ENCODE data around the gene FOXB1. TPM values are rescaled to one million over a fixed set of nuclear protein-coding genes. Genes with fewer than 3 reads are reported as not detected.

FOXB1 gene
- polyA plus RNA-seq, 1 donor from 2014 or later: not detected

- TF ChIP-seq EZH2 (IDR thresholded peaks at IDR 0.05; ENCODE audit: borderline replicate concordance, insufficient read depth, low read length, poor library complexity, severe bottlenecking) (peak; percentile 39), CTCF (IDR thresholded peaks at IDR 0.05; ENCODE audit: poor library complexity, severe bottlenecking) (no peak)
- H3K36me3 ChIP-seq (ENCODE audit: insufficient read depth, low read length): no peaks in the 10 kb centered on the region
- no peak overlapping the region for H3K4me2 ChIP-seq (ENCODE audit: low read length)
- no peak overlapping the region for H3K4me3 ChIP-seq (ENCODE audit: low read length)
- H3K9me3 ChIP-seq (ENCODE audit: low read length): no peaks in the 10 kb centered on the region
- no peak overlapping the region for H3K9ac ChIP-seq (ENCODE audit: low read length)
- H3K79me2 ChIP-seq (replicated peaks; ENCODE audit: insufficient read depth, low read length): no peaks in the 10 kb centered on the region
- H3F3A ChIP-seq (ENCODE audit: insufficient read depth, low read length, poor library complexity, severe bottlenecking): no peaks in the 10 kb centered on the region
- peaks cover 97% of the 10 kb centered on the region for H3K27me3 ChIP-seq (ENCODE audit: insufficient read depth, low read depth, low read length)
- H2AFZ ChIP-seq (ENCODE audit: low read depth, low read length): no peak overlapping the region
- no peaks in the 10 kb centered on the region for H4K20me1 ChIP-seq (ENCODE audit: insufficient read depth)
- H3K27ac ChIP-seq (ENCODE audit: low read length): no peak overlapping the region
- H3K9me2 ChIP-seq (ENCODE audit: insufficient read depth, low read length): no peaks in the 10 kb centered on the region
Measured at GRCh38 chr15:59996298-59997041, 7.6 kb upstream of the FOXB1 start.

DNA sequence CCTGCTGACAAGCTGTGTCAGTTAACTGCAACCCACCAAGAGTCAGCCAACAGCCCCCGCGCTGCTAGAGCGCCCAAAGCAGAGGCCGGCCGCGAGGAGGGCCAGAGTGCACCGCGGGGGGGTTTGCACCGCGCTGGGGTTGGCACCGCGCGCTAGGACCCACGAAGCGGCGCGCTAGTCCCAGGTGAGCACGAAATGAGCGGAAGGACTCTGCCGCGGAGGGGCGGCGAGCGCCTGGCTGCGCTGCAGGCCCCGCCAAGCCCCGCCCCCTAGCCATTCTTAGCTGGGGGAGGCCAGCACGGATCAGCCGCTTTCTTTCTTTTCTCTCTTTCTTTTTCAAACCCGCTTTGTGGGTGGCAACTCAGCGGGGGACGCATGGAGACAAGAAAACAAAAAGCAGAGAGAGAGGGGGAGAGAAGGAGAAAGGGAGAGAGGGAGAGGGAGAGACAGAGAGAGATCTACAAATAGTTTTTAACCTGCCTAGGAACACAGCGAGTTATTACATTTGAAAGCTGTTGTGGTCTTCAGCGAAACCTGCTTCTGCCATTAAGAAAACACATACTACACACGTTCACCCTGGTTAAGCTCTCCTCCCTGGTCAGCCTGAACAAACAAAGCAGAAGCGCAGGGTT, 6.9 kb upstream of the FOXB1 start:
- Histone ChIP-seq H3K9me3 (ENCODE audit: low read length) (no peaks in the 10 kb centered on the region), H3K79me2 (replicated peaks; ENCODE audit: insufficient read depth, low read length) (no peaks in the 10 kb centered on the region), H3F3A (ENCODE audit: insufficient read depth, low read length, poor library complexity, severe bottlenecking) (no peaks in the 10 kb centered on the region), H3K9me2 (ENCODE audit: insufficient read depth, low read length) (no peaks in the 10 kb centered on the region), H3K27me3 (ENCODE audit: insufficient read depth, low read depth, low read length) (peaks cover 100% of the 10 kb centered on the region), H3K4me2 (ENCODE audit: low read length) (no peak overlapping the region), H4K20me1 (ENCODE audit: insufficient read depth) (no peaks in the 10 kb centered on the region), H2AFZ (ENCODE audit: low read depth, low read length) (no peak overlapping the region), H3K9ac (ENCODE audit: low read length) (no peak overlapping the region), H3K36me3 (ENCODE audit: insufficient read depth, low read length) (no peaks in the 10 kb centered on the region), H3K4me3 (ENCODE audit: low read length) (no peak overlapping the region), H3K27ac (ENCODE audit: low read length) (no peak overlapping the region)
- TF ChIP-seq MXI1 (conservative IDR thresholded peaks at IDR 0.05; ENCODE audit: poor library complexity, severe bottlenecking) (no peak), EP300 (conservative IDR thresholded peaks at IDR 0.05; ENCODE audit: poor library complexity, severe bottlenecking) (no peak), POLR2AphosphoS5 (IDR thresholded peaks at IDR 0.05) (peak; percentile 41), TAF1 (IDR thresholded peaks at IDR 0.05; ENCODE audit: low read depth) (no peak), EZH2 (IDR thresholded peaks at IDR 0.05; ENCODE audit: borderline replicate concordance, insufficient read depth, low read length, poor library complexity, severe bottlenecking) (peak; percentile 64), RAD21 (conservative IDR thresholded peaks at IDR 0.05) (no peak), SMC3 (conservative IDR thresholded peaks at IDR 0.05; ENCODE audit: poor library complexity) (no peak), CTCF (IDR thresholded peaks at IDR 0.05; ENCODE audit: poor library complexity, severe bottlenecking) (no peak)
- TF ChIP-seq, protein P1, sequence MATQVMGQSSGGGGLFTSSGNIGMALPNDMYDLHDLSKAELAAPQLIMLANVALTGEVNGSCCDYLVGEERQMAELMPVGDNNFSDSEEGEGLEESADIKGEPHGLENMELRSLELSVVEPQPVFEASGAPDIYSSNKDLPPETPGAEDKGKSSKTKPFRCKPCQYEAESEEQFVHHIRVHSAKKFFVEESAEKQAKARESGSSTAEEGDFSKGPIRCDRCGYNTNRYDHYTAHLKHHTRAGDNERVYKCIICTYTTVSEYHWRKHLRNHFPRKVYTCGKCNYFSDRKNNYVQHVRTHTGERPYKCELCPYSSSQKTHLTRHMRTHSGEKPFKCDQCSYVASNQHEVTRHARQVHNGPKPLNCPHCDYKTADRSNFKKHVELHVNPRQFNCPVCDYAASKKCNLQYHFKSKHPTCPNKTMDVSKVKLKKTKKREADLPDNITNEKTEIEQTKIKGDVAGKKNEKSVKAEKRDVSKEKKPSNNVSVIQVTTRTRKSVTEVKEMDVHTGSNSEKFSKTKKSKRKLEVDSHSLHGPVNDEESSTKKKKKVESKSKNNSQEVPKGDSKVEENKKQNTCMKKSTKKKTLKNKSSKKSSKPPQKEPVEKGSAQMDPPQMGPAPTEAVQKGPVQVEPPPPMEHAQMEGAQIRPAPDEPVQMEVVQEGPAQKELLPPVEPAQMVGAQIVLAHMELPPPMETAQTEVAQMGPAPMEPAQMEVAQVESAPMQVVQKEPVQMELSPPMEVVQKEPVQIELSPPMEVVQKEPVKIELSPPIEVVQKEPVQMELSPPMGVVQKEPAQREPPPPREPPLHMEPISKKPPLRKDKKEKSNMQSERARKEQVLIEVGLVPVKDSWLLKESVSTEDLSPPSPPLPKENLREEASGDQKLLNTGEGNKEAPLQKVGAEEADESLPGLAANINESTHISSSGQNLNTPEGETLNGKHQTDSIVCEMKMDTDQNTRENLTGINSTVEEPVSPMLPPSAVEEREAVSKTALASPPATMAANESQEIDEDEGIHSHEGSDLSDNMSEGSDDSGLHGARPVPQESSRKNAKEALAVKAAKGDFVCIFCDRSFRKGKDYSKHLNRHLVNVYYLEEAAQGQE (IDR thresholded peaks at IDR 0.05; ENCODE audit: borderline replicate concordance): no peak
